Measurements from ENCODE around the gene PAGE2. TPM values are rescaled to one million over a fixed set of nuclear protein-coding genes. Genes with fewer than 3 reads are reported as not detected.
A peak's percentile ranks its signal among the peaks of the same experiment; 100 is the strongest.

The PAGE2 gene
- total and polyA plus RNA-seq, 2 of the 13 experiments (the other 11 are each of a cell fraction or from before 2014, with no cell fraction given), result not detected

DNA sequence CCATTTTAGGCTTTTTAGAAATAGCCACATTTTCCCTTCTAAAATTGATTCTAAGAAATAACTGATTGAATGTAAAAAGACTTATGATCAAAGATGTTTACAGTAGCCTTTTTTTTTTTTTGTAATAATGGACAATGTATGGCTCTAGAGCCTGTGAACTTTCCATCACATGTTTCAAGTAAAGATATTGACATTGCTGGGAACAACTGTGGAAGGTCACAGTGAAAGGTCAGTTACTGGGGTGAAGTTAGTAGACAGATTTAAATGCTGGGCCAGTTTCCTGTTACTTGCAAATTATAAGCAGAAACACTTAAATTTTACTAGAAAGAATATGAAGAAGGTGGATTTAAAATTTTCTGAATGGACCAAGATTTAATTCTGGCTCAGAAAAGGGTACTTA, 18.4 kb downstream of the PAGE2 start (continued):
- TF ChIP-seq SMAD1 (CRISPR knock-in tag; IDR thresholded peaks at IDR 0.05; ENCODE audit: borderline replicate concordance, low read depth), result no peak
- TF ChIP-seq CHD4 (IDR thresholded peaks at IDR 0.05; ENCODE audit: borderline replicate concordance, low read length), result no peak
- TF ChIP-seq SOX5 (CRISPR knock-in tag; IDR thresholded peaks at IDR 0.05; ENCODE audit: borderline replicate concordance), result peak; percentile 46; the same call in 1 of the 2 replicates
- TF ChIP-seq ZNF773 (CRISPR knock-in tag; IDR thresholded peaks at IDR 0.05; ENCODE audit: borderline replicate concordance), result no peak
- TF ChIP-seq, protein P1, sequence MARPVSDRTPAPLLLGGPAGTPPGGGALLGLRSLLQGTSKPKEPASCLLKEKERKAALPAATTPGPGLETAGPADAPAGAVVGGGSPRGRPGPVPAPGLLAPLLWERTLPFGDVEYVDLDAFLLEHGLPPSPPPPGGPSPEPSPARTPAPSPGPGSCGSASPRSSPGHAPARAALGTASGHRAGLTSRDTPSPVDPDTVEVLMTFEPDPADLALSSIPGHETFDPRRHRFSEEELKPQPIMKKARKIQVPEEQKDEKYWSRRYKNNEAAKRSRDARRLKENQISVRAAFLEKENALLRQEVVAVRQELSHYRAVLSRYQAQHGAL (CRISPR knock-in tag; IDR thresholded peaks at IDR 0.05; ENCODE audit: not compliant biosample characterization), result no peak
- no peak for TF ChIP-seq NCOR1 (IDR thresholded peaks at IDR 0.05; ENCODE audit: borderline replicate concordance, low read length)
- TF ChIP-seq ZMYM3 (CRISPR knock-in tag; IDR thresholded peaks at IDR 0.05), result no peak
- TF ChIP-seq, protein P2, sequence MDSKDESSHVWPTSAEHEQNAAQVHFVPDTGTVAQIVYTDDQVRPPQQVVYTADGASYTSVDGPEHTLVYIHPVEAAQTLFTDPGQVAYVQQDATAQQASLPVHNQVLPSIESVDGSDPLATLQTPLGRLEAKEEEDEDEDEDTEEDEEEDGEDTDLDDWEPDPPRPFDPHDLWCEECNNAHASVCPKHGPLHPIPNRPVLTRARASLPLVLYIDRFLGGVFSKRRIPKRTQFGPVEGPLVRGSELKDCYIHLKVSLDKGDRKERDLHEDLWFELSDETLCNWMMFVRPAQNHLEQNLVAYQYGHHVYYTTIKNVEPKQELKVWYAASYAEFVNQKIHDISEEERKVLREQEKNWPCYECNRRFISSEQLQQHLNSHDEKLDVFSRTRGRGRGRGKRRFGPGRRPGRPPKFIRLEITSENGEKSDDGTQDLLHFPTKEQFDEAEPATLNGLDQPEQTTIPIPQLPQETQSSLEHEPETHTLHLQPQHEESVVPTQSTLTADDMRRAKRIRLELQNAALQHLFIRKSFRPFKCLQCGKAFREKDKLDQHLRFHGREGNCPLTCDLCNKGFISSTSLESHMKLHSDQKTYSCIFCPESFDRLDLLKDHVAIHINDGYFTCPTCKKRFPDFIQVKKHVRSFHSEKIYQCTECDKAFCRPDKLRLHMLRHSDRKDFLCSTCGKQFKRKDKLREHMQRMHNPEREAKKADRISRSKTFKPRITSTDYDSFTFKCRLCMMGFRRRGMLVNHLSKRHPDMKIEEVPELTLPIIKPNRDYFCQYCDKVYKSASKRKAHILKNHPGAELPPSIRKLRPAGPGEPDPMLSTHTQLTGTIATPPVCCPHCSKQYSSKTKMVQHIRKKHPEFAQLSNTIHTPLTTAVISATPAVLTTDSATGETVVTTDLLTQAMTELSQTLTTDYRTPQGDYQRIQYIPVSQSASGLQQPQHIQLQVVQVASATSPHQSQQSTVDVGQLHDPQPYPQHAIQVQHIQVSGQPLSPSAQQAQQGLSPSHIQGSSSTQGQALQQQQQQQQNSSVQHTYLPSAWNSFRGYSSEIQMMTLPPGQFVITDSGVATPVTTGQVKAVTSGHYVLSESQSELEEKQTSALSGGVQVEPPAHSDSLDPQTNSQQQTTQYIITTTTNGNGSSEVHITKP (CRISPR knock-in tag; IDR thresholded peaks at IDR 0.05; ENCODE audit: low read depth), result no peak
- TF ChIP-seq TAF15 (IDR thresholded peaks at IDR 0.05; ENCODE audit: low read depth, low read length, poor library complexity, severe bottlenecking), result no peak
- TF ChIP-seq, protein P3, sequence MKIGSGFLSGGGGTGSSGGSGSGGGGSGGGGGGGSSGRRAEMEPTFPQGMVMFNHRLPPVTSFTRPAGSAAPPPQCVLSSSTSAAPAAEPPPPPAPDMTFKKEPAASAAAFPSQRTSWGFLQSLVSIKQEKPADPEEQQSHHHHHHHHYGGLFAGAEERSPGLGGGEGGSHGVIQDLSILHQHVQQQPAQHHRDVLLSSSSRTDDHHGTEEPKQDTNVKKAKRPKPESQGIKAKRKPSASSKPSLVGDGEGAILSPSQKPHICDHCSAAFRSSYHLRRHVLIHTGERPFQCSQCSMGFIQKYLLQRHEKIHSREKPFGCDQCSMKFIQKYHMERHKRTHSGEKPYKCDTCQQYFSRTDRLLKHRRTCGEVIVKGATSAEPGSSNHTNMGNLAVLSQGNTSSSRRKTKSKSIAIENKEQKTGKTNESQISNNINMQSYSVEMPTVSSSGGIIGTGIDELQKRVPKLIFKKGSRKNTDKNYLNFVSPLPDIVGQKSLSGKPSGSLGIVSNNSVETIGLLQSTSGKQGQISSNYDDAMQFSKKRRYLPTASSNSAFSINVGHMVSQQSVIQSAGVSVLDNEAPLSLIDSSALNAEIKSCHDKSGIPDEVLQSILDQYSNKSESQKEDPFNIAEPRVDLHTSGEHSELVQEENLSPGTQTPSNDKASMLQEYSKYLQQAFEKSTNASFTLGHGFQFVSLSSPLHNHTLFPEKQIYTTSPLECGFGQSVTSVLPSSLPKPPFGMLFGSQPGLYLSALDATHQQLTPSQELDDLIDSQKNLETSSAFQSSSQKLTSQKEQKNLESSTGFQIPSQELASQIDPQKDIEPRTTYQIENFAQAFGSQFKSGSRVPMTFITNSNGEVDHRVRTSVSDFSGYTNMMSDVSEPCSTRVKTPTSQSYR (CRISPR knock-in tag; IDR thresholded peaks at IDR 0.05; ENCODE audit: borderline replicate concordance), result no peak
- TF ChIP-seq SNAI1 (CRISPR knock-in tag; IDR thresholded peaks at IDR 0.05; ENCODE audit: borderline replicate concordance), result no peak
- no peak for TF ChIP-seq ZNF296 (CRISPR knock-in tag; conservative IDR thresholded peaks at IDR 0.05)
- TF ChIP-seq, protein P4, sequence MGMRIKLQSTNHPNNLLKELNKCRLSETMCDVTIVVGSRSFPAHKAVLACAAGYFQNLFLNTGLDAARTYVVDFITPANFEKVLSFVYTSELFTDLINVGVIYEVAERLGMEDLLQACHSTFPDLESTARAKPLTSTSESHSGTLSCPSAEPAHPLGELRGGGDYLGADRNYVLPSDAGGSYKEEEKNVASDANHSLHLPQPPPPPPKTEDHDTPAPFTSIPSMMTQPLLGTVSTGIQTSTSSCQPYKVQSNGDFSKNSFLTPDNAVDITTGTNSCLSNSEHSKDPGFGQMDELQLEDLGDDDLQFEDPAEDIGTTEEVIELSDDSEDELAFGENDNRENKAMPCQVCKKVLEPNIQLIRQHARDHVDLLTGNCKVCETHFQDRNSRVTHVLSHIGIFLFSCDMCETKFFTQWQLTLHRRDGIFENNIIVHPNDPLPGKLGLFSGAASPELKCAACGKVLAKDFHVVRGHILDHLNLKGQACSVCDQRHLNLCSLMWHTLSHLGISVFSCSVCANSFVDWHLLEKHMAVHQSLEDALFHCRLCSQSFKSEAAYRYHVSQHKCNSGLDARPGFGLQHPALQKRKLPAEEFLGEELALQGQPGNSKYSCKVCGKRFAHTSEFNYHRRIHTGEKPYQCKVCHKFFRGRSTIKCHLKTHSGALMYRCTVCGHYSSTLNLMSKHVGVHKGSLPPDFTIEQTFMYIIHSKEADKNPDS (CRISPR knock-in tag; IDR thresholded peaks at IDR 0.05), result no peak
- TF ChIP-seq ISX (CRISPR knock-in tag; conservative IDR thresholded peaks at IDR 0.05), result no peak
- TF ChIP-seq, protein P5, sequence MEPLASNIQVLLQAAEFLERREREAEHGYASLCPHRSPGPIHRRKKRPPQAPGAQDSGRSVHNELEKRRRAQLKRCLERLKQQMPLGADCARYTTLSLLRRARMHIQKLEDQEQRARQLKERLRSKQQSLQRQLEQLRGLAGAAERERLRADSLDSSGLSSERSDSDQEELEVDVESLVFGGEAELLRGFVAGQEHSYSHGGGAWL (CRISPR knock-in tag; IDR thresholded peaks at IDR 0.05), result no peak
- TF ChIP-seq CBX2 (IDR thresholded peaks at IDR 0.05; ENCODE audit: low read depth, low read length), result no peak
- no peak for TF ChIP-seq CBX2 (CRISPR knock-in tag; IDR thresholded peaks at IDR 0.05; ENCODE audit: low read depth)
- TF ChIP-seq BRD4 (CRISPR knock-in tag; IDR thresholded peaks at IDR 0.05), result no peak
- TF ChIP-seq ELF3 (CRISPR knock-in tag; IDR thresholded peaks at IDR 0.05), result no peak
- TF ChIP-seq, protein P6, sequence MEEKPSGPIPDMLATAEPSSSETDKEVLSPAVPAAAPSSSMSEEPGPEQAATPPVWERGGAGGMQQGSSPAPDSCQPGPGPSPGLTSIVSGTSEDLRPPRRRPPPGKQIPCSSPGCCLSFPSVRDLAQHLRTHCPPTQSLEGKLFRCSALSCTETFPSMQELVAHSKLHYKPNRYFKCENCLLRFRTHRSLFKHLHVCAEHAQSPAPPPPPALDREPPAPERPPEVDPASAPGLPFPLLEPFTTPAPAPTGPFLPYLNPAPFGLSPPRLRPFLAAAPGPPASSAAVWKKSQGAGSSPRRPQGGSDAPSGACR (CRISPR knock-in tag; IDR thresholded peaks at IDR 0.05), result no peak
